GM12875 (cell line): ENCODE results near the gene SPATA24.
"Not testable (repeated sequence)": the region's sequence is repeated elsewhere in the genome, so short reads cannot be mapped to it uniquely, and the experiment has no call there.

Experiments
- H3K4me3 ChIP-seq: one replicate; pipeline ENCODE4 v1.5.1; 2011; ENCODE audit warnings: low read depth, low read length, control low read depth
- CTCF ChIP-seq: IDR thresholded peaks from 2 replicates; pipeline ENCODE4 v1.5.1; 2011; ENCODE audit warnings: low read depth, mild to moderate bottlenecking, control low read depth, inconsistent platforms, low read length, moderate library complexity, borderline replicate concordance; ENCODE audit not compliant: insufficient read depth

Gene SPATA24

GRCh38 chr5:139369181-139369580, 34.7 kb downstream of the SPATA24 start:
- H3K4me3 ChIP-seq, result no peak overlapping the region
- no peak for TF ChIP-seq CTCF

DNA sequence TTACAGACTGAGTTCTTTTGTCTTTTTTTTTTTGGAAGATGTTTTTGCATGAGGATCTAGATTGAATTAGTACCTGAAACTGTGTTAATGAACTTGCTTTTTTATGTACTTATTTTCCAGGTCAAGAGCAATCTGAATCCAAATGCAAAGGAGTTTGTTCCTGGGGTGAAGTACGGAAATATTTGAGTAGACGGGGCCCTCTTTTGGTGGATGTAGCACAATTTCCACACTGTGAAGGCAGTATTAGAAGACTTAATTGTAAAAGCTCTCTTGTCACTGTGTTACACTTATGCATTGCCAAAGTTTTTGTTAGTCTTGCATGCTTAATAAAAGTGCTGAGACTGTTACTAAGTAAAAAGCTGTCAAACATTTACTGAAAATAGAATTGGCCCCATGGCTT, 35.3 kb downstream of the SPATA24 start:
- H3K4me3 ChIP-seq, result no peak overlapping the region
- TF ChIP-seq CTCF, result no peak

DNA sequence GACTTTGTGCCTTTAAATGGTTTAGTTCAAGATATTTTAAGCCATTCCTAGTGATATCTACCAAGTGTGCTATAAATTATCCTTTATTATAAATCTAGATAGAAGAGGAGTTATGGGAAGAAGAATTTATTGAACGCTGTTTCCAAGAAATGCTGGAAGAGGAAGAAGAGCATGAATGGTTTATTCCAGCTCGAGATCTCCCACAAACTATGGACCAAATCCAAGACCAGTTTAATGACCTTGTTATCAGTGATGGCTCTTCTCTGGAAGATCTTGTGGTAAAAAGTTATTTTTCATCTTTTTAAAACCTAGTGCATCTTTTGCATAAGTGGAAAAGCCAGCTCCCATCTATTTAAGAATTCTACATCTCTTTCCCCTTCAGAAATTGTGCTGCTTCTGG, 39.4 kb downstream of the SPATA24 start:
- no peak overlapping the region for H3K4me3 ChIP-seq
- no peak for TF ChIP-seq CTCF

- TF ChIP-seq CTCF, result no peak
Observed at GRCh38 chr5:139363937-139364336, 40.0 kb downstream of the SPATA24 start.

DNA sequence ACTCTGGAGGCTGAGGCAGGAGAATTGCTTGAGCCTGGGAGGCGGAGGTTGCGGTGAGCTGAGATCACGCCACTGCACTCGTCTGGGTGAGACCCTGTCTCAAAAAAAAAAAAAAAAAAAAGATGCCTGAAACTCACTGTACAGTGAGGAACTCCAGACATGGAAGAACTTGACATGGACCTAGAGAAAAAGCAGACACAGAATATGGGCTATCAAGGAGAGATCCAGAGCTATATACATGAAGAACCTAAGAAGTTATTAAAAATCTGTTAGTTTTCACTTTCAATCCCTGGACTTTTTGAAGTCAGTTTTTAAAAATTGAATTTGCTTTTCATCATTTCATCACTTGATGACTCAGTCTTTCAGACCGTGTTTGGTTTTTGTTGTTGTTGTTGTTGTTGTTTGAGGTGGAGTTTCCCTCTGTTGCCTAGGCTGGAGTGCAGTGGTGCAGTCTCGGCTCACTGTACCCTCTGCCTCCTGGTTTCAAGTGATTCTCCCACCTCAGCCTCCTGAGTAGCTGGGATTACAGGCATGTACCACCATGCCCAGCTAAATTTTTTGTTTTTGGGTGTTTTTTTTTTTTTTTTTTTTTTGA, 42.0 kb downstream of the SPATA24 start:
- TF ChIP-seq CTCF, result no peak
- H3K4me3 ChIP-seq, result no peak overlapping the region

More at GRCh38 chr5:139363937-139364336, 40.0 kb downstream of the SPATA24 start:
- no peak overlapping the region for H3K4me3 ChIP-seq

- no peak overlapping the region for H3K4me3 ChIP-seq
- TF ChIP-seq CTCF, result no peak
Observed at GRCh38 chr5:139360384-139360783, 43.5 kb downstream of the SPATA24 start.

DNA sequence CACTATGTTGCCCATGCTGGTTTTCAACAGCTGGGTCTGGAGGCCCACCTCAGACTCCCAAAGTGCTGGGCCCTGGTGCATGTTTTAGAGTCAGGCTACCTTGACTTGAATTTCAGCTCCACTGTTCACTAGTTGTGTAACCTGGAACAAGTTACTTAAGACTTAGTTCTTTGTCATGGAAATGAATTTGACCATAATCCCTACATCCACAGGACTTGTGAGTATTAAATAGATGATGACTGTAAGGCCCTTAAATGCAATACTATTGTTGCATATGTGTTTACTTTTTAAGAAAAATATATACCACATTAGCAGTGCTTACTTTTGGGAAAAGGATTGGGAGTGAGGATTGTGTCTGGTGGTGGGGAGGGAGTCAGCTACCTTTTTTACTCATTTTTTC, 45.8 kb downstream of the SPATA24 start:
- TF ChIP-seq CTCF, result no peak
- no peak overlapping the region for H3K4me3 ChIP-seq

DNA sequence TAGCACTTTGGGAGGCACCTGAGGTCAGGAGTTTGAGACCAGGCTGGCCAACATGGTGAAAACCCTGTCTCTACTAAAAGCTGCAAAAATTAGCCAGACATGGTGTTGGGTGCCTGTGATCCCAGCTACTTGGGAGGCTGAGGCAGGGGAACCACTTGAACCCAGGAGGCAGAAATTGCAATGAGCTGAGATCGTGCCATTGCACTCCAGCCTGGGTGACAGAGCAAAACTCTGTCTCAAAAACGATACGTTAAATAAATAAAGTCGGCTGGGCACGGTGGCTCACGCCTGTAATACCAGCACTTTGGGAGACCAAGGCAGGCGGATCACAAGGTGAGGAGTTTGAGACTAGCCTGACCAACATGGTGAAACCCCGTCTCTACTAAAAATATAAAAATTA, 48.0 kb downstream of the SPATA24 start:
- not testable (repeated sequence) for H3K4me3 ChIP-seq
